Mammary epithelial cell (primary cell): ENCODE results near the gene LOXL3.

Source experiments
- EZH2 ChIP-seq: IDR thresholded peaks from 2 replicates; pipeline ENCODE4 v1.6.1; 2012; ENCODE audit warnings: low read length, inconsistent platforms, borderline replicate concordance
- TF ChIP-seq, protein P1 (sequence below), 2 donors: IDR thresholded peaks in 1 of 2; conservative IDR thresholded peaks in 1 of 2; 2 replicates each; pipeline ENCODE4 v1.5.1; 2011 to 2012; ENCODE audit warnings: inconsistent platforms in 2 of 2, low read length in 2 of 2, mild to moderate bottlenecking in 2 of 2, control low read depth in 1 of 2, low read depth in 1 of 2; ENCODE audit not compliant: insufficient read depth in 1 of 2; ENCODE audit errors: extremely low read depth in 1 of 2

DNA sequence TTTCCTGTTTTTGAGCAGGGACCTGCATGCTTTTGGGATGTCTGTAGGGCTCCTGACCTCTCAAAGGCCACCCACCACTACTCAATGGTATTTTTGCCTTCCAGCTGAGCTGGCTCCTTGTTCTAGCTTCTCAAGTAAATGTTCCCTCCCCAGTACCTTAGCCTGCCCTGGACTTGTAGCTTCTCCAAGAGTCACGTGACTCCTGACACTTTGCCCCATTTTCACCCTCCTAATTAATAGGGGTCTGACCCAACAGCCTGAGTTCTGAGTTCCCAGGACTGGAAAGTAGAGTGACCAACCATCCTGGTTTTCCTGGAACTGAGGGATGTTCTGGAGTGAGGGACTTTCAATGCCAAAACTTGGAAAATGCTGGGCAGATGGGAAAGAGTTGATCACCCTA, 58.3 kb downstream of the LOXL3 start:
- no peak for TF ChIP-seq EZH2
- TF ChIP-seq, protein P1, sequence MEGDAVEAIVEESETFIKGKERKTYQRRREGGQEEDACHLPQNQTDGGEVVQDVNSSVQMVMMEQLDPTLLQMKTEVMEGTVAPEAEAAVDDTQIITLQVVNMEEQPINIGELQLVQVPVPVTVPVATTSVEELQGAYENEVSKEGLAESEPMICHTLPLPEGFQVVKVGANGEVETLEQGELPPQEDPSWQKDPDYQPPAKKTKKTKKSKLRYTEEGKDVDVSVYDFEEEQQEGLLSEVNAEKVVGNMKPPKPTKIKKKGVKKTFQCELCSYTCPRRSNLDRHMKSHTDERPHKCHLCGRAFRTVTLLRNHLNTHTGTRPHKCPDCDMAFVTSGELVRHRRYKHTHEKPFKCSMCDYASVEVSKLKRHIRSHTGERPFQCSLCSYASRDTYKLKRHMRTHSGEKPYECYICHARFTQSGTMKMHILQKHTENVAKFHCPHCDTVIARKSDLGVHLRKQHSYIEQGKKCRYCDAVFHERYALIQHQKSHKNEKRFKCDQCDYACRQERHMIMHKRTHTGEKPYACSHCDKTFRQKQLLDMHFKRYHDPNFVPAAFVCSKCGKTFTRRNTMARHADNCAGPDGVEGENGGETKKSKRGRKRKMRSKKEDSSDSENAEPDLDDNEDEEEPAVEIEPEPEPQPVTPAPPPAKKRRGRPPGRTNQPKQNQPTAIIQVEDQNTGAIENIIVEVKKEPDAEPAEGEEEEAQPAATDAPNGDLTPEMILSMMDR (conservative IDR thresholded peaks at IDR 0.05 in 1 of 2, IDR thresholded peaks at IDR 0.05 in 1 of 2; ENCODE audit: extremely low read depth in 1 of 2, insufficient read depth in 1 of 2, low read depth in 1 of 2, low read length in 2 of 2), result no peak
